Fibroblast of mammary gland (primary cell): ENCODE measurements around the gene TPPP3.
A peak's percentile ranks its signal among the peaks of the same experiment; 100 is the strongest.

Source experiments
- DNase-seq: peaks from one replicate; pipeline ENCODE4 v3.0.0-alpha.2; 2010; ENCODE audit warnings: low read depth
- H3K4me3 ChIP-seq: 2 replicates; pipeline ENCODE4 v1.5.1; 2011; ENCODE audit warnings: low read depth, mild to moderate bottlenecking, low read length, moderate library complexity; ENCODE audit not compliant: control insufficient read depth
- CTCF ChIP-seq: conservative IDR thresholded peaks from 2 replicates; pipeline ENCODE4 v1.5.1; 2011; ENCODE audit warnings: low read depth, low read length, inconsistent platforms; ENCODE audit not compliant: control insufficient read depth, insufficient read depth

TPPP3 gene

GRCh38 chr16:67405336-67405735 is 12.0 kb upstream of the TPPP3 start:
- TF ChIP-seq CTCF = no peak
- DNase-seq = no peak

GRCh38 chr16:67404740-67405226 is 11.5 kb upstream of the TPPP3 start:
- H3K4me3 ChIP-seq = no peak overlapping the region
- no peak for DNase-seq
- TF ChIP-seq CTCF = no peak

More at GRCh38 chr16:67405336-67405735, 12.0 kb upstream of the TPPP3 start:
- no peak overlapping the region for H3K4me3 ChIP-seq

- H3K4me3 ChIP-seq = no peak overlapping the region
- TF ChIP-seq CTCF = no peak
- no peak for DNase-seq
Observed at GRCh38 chr16:67403976-67404555, 10.8 kb upstream of the TPPP3 start.

- DNase-seq = no peak
- TF ChIP-seq CTCF = no peak
- no peak overlapping the region for H3K4me3 ChIP-seq
Observed at GRCh38 chr16:67400901-67401300, 7.6 kb upstream of the TPPP3 start.

- TF ChIP-seq CTCF = no peak
- no peak for DNase-seq
- no peak overlapping the region for H3K4me3 ChIP-seq
Observed at GRCh38 chr16:67399749-67400704, 6.7 kb upstream of the TPPP3 start.

- no peak for DNase-seq
Observed at GRCh38 chr16:67399218-67399733, 6.0 kb upstream of the TPPP3 start.

More at GRCh38 chr16:67399218-67399733, 6.0 kb upstream of the TPPP3 start:
- H3K4me3 ChIP-seq = no peak overlapping the region
- peak; percentile 54 for TF ChIP-seq CTCF
